ENCODE results near the gene WEE2. TPM values are rescaled to one million over a fixed set of nuclear protein-coding genes. Genes with fewer than 3 reads are reported as not detected.

The WEE2 gene
- total and polyA plus RNA-seq, 2 experiments from 2014 or later = 0.09 TPM; not detected in 1

DNA sequence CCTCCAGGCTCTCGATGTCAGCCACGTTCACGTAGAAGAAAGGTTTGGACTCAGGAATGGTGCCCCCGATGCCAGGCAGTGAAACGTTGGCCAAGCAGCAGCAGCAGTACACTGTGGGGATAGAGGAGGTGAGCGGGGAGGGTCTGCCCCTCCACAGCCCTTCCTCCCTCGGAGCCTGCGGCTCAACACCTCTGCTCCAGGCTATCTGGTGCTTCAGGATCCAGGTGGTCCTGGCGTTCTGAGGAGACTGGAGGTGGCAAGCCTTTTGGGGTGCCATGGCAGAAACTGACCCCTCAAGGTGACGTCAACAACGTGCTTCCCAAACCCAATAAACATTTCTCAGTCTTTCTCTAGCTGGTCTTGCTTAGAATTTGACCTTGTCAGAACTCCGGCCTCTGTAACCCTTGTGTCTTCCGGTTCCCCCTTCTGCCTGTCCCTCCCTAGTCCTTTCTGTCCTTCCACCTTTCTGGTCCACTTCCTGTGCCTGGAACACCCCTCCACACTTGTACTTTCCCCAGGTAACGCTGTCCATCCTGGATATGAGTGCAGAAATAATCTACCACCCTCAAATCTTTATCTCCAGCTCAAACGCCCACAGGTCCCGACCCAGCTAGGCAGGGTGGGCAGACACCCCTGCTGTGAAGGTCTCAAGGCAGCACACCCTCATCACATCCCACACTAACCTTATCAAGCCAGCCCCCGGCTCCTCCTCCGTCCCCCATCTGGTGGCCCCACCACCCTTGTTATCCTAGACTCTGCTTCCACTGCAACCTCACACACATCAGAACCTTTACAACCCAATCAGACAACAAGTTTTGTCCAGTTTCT lies 42.7 kb upstream of the WEE2 start:
- TF ChIP-seq, protein P1, sequence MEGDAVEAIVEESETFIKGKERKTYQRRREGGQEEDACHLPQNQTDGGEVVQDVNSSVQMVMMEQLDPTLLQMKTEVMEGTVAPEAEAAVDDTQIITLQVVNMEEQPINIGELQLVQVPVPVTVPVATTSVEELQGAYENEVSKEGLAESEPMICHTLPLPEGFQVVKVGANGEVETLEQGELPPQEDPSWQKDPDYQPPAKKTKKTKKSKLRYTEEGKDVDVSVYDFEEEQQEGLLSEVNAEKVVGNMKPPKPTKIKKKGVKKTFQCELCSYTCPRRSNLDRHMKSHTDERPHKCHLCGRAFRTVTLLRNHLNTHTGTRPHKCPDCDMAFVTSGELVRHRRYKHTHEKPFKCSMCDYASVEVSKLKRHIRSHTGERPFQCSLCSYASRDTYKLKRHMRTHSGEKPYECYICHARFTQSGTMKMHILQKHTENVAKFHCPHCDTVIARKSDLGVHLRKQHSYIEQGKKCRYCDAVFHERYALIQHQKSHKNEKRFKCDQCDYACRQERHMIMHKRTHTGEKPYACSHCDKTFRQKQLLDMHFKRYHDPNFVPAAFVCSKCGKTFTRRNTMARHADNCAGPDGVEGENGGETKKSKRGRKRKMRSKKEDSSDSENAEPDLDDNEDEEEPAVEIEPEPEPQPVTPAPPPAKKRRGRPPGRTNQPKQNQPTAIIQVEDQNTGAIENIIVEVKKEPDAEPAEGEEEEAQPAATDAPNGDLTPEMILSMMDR (IDR thresholded peaks at IDR 0.05; ENCODE audit: low read depth, low read length) = no peak
- H3K36me3 ChIP-seq = peaks cover 31% of the 10 kb centered on the region
- no peaks in the 10 kb centered on the region for H3K9me3 ChIP-seq (ENCODE audit: low read depth)
- no peak for DNase-seq (ENCODE audit: low read depth in 1 of 2, low spot score in 1 of 2)
- H3K4me3 ChIP-seq = no peak overlapping the region
- no peak overlapping the region for H3K27ac ChIP-seq
- no peaks in the 10 kb centered on the region for H3K4me1 ChIP-seq (ENCODE audit: low read depth)
- H3K27me3 ChIP-seq = no peaks in the 10 kb centered on the region

DNA sequence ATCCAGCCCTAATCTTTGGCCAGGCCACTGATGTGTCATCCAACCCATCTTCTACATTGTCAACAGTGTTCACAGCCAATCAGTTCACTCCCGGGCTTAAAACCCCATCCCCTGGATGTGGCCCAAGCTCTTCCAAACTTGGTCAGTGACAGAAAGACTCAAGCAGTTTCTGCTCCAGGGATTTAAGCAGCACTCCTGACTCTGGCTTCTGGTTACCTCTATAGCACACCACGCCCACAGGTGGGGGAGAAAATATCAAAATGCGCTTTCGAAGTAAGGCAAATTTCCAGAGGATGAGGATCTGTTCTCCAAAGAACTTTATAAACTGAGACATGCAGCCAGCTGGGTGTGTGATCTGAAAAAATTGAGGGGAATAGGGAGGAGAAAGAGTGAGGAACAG lies 42.1 kb upstream of the WEE2 start:
- no peak for DNase-seq (ENCODE audit: low read depth in 1 of 2, low spot score in 1 of 2)
- H3K27me3 ChIP-seq = no peaks in the 10 kb centered on the region
- peaks cover 28% of the 10 kb centered on the region for H3K36me3 ChIP-seq
- no peaks in the 10 kb centered on the region for H3K4me1 ChIP-seq (ENCODE audit: low read depth)
- no peak overlapping the region for H3K4me3 ChIP-seq
- H3K9me3 ChIP-seq (ENCODE audit: low read depth) = no peaks in the 10 kb centered on the region
- TF ChIP-seq, protein P1 (IDR thresholded peaks at IDR 0.05; ENCODE audit: low read depth, low read length) = no peak
- no peak overlapping the region for H3K27ac ChIP-seq

DNA sequence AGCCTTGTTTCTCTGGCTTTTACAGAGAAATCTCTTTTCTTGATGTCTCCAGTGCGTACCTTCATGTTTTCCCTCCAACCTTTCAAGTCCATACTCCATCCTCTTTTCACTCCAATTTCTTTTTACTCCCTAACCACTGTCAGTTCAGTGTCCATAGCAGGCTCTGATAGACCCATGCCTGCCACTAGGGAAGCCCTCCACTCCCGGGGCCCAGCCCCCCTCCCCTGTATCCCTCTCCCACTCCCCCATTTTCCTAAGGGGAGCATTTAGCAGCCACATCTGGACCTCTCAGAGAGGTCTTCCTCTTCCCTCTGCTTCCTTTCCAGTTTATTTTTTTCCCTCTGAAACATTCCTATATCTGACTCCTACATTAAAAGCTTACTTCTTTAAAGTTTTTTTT lies 39.3 kb upstream of the WEE2 start:
- no peak overlapping the region for H3K4me3 ChIP-seq
- H3K36me3 ChIP-seq = peaks cover 7% of the 10 kb centered on the region
- no peaks in the 10 kb centered on the region for H3K4me1 ChIP-seq (ENCODE audit: low read depth)
- H3K27ac ChIP-seq = no peak overlapping the region
- H3K9me3 ChIP-seq (ENCODE audit: low read depth) = no peaks in the 10 kb centered on the region
- TF ChIP-seq, protein P1 (IDR thresholded peaks at IDR 0.05; ENCODE audit: low read depth, low read length) = no peak
- H3K27me3 ChIP-seq = no peaks in the 10 kb centered on the region
- no peak for DNase-seq (ENCODE audit: low read depth in 1 of 2, low spot score in 1 of 2)

DNA sequence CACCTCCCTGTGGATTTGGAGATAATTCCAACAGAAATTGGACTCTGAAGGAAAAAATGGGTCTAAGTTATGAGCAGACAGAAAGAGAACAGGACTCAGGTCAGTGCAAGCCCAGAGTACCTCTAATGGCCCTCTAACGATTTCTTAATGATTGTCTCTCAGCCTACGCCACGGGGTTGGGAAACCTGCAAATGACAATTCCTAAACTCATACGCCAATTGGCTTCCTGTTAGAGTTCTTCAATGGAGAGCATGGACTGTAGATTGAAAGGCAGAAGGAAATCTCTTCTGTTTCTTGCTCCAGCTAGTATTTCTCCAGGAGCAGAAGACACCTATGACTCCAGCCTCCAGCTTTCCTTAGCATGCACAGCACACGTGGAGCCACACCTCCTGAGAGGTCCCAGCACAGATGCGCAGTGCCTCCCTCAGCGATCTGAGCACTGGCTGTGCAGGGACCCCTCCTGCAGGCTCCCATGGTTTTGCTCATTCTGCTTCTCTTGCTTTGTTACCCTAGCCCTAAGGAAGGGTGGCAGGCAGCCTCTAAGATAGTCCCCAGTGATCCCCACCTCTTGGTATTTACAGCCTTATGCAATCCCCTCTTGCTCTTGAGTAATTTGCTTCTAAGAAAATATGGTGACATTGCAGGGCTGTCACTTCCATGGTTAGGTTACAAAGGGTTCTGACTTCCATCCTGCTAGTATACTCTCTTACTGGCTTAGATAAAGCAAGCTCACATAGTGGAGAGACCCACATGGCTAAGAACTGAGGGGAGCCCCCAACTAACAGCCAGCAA lies 36.3 kb upstream of the WEE2 start:
- Histone ChIP-seq H3K27ac (no peak overlapping the region), H3K9me3 (ENCODE audit: low read depth) (no peaks in the 10 kb centered on the region), H3K4me1 (ENCODE audit: low read depth) (no peaks in the 10 kb centered on the region), H3K36me3 (no peaks in the 10 kb centered on the region), H3K27me3 (no peaks in the 10 kb centered on the region), H3K4me3 (no peak overlapping the region)
- no peak for DNase-seq (ENCODE audit: low read depth in 1 of 2, low spot score in 1 of 2)
- TF ChIP-seq, protein P1 (IDR thresholded peaks at IDR 0.05; ENCODE audit: low read depth, low read length) = no peak

DNA sequence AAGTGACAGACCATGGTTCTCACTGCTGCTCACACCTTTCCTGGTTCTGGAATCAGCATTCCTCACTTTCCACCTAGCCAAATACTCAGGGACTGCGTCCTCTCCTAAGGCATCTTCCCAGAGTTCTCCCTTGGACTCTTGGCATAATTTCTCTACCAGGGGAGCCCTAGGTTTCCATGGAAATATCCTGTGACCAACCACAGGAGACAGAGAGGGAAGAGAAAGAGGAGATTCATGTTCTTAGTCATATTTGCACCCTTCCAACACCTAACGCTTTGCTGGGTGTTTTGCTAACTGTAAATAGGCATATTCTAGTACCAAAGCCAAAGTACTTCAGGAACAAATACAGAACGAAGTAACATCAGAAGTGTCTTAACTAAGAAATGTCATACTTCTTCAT lies 34.8 kb upstream of the WEE2 start:
- DNase-seq (ENCODE audit: low read depth in 1 of 2, low spot score in 1 of 2) = no peak
- H3K9me3 ChIP-seq (ENCODE audit: low read depth) = no peaks in the 10 kb centered on the region
- no peak overlapping the region for H3K4me3 ChIP-seq
- H3K27ac ChIP-seq = no peak overlapping the region
- no peaks in the 10 kb centered on the region for H3K4me1 ChIP-seq (ENCODE audit: low read depth)
- no peaks in the 10 kb centered on the region for H3K36me3 ChIP-seq
- no peaks in the 10 kb centered on the region for H3K27me3 ChIP-seq
- TF ChIP-seq, protein P1 (IDR thresholded peaks at IDR 0.05; ENCODE audit: low read depth, low read length) = no peak
